Measurements from ENCODE around the gene NID1.

- TF ChIP-seq TAF1 (IDR thresholded peaks at IDR 0.05; ENCODE audit: low read depth, low read length) (no peak), POLR2A (IDR thresholded peaks at IDR 0.05; ENCODE audit: low read depth, low read length) (no peak), POLR2AphosphoS5 (IDR thresholded peaks at IDR 0.05; ENCODE audit: low read depth, low read length) (no peak)
These were observed 34.4 kb downstream of the NID1 start for GRCh38 chr1:236030534-236030933.
